Measurements from ENCODE around the gene MFGE8.

DNA sequence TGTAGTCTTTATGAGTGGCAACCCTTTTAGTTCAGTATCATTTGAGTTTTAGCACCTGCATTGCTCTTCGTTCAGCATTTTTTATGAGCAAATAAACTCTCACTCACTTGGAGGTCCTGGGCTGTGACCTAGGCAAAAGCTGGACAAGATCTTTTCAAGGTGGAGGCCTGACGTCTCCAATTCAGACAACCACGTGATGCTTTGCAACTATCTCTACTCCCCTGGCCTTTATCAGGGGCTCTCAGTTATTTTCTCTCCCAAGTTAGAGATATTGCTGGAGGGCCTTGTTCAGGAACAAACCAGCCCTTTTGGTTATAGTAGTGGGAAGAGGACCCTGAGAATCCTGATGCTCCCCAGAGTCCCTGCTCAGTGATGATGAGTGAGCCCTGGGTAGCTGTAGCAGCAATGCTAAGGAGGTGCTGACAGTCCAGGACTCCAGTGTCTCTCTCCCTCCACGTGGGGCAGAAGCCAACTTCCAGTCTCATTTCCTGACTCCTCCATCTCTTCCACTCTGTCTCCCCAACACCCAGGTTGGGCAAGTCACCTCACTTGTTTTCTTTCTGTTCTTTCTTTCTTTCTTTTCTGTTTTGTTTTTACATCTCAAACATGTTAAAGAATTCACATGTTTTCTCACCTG is 48.2 kb downstream of the MFGE8 start:
- TF ChIP-seq, protein P1, sequence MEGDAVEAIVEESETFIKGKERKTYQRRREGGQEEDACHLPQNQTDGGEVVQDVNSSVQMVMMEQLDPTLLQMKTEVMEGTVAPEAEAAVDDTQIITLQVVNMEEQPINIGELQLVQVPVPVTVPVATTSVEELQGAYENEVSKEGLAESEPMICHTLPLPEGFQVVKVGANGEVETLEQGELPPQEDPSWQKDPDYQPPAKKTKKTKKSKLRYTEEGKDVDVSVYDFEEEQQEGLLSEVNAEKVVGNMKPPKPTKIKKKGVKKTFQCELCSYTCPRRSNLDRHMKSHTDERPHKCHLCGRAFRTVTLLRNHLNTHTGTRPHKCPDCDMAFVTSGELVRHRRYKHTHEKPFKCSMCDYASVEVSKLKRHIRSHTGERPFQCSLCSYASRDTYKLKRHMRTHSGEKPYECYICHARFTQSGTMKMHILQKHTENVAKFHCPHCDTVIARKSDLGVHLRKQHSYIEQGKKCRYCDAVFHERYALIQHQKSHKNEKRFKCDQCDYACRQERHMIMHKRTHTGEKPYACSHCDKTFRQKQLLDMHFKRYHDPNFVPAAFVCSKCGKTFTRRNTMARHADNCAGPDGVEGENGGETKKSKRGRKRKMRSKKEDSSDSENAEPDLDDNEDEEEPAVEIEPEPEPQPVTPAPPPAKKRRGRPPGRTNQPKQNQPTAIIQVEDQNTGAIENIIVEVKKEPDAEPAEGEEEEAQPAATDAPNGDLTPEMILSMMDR (IDR thresholded peaks at IDR 0.05; ENCODE audit: insufficient read depth, low read length, poor library complexity, severe bottlenecking), result no peak
- TF ChIP-seq EZH2phosphoT487 (conservative IDR thresholded peaks at IDR 0.05; ENCODE audit: low read length), result no peak
